ENCODE measurements around the gene RFWD3. TPM values are rescaled to one million over a fixed set of nuclear protein-coding genes. Genes with fewer than 3 reads are reported as not detected.

Gene RFWD3
- total and polyA plus RNA-seq, 2 of the 13 experiments (the other 11 are each of a cell fraction or from before 2014, with no cell fraction given) = 23.4 to 62.6 TPM

GRCh38 chr16:74617206-74617788 is 49.4 kb downstream of the RFWD3 start:
- ChIA-PET CTCF (ENCODE audit: low intra/inter-chr PET ratio, low total read pairs) (no interaction called here), POLR2A (interaction anchor here (3.4 kb wide), 1 partner anchor 10 kb away, joined by 17 read pairs; the partner anchor contains the start of gene GLG1)
- in situ Hi-C loops (cut with HindIII; ENCODE audit: extremely low pct_ligation_motif_present, low pct_unique_long_range_greater_than_20kb) = no loop called here

More at GRCh38 chr16:74617206-74617788, 49.4 kb downstream of the RFWD3 start:
- no peaks in the 10 kb centered on the region for H3K27me3 ChIP-seq (ENCODE audit: control insufficient read depth in 1 of 2, insufficient read depth in 2 of 2, low read length in 2 of 2)
- no peak for DNase-seq (ENCODE audit: low spot score)
- no TSS peak for BruUV-seq (replicated peaks)
- no peaks in the 10 kb centered on the region for H3K9me3 ChIP-seq (ENCODE audit: low read length)
- no peak overlapping the region for H3K9ac ChIP-seq (ENCODE audit: insufficient read depth, low read depth, low read length)
- no peak for FAIRE-seq
- H3K4me1 ChIP-seq (ENCODE audit: insufficient read depth, low read length) = no peaks in the 10 kb centered on the region
- no peaks in the 10 kb centered on the region for H4K20me1 ChIP-seq (ENCODE audit: insufficient read depth, low read length)
- no peak overlapping the region for H3K27ac ChIP-seq (ENCODE audit: extremely low read length, insufficient read depth, low read length)
- ATAC-seq = no peak
- 94% methylated on average over 1 of the region's 1 CpG for WGBS (ENCODE audit: low lambda C conversion rate)
- H3K4me3 ChIP-seq (replicated peaks in 1 of 3; ENCODE audit: insufficient read depth in 1 of 3, low read depth in 2 of 3, low read length in 3 of 3) = no peak overlapping the region
- TF ChIP-seq NFIB (CRISPR knock-in tag; IDR thresholded peaks at IDR 0.05; ENCODE audit: borderline replicate concordance) (no peak), ELF1 (CRISPR knock-in tag; IDR thresholded peaks at IDR 0.05) (no peak), HNF4G (IDR thresholded peaks at IDR 0.05; ENCODE audit: borderline replicate concordance, low read depth, low read length) (no peak), HNF4G (CRISPR knock-in tag; IDR thresholded peaks at IDR 0.05; ENCODE audit: borderline replicate concordance, low read depth) (no peak), KDM3A (CRISPR knock-in tag; IDR thresholded peaks at IDR 0.05; ENCODE audit: low read depth) (no peak), CEBPB (IDR thresholded peaks at IDR 0.05; ENCODE audit: borderline replicate concordance, low read depth, low read length) (no peak), ZNF598 (CRISPR knock-in tag; IDR thresholded peaks at IDR 0.05; ENCODE audit: borderline replicate concordance) (no peak), ZNF275 (CRISPR knock-in tag; IDR thresholded peaks at IDR 0.05; ENCODE audit: borderline replicate concordance) (no peak), ZSCAN22 (CRISPR knock-in tag; IDR thresholded peaks at IDR 0.05) (no peak), TBL1XR1 (IDR thresholded peaks at IDR 0.05; ENCODE audit: borderline replicate concordance, low read length, partially characterized antibody) (no peak), ZBTB46 (CRISPR knock-in tag; IDR thresholded peaks at IDR 0.05; ENCODE audit: borderline replicate concordance) (no peak), GATAD2A (CRISPR knock-in tag; IDR thresholded peaks at IDR 0.05) (no peak), ARID3A (IDR thresholded peaks at IDR 0.05; ENCODE audit: low read depth, low read length) (no peak), EED (CRISPR knock-in tag; IDR thresholded peaks at IDR 0.05) (no peak)
- H3K36me3 ChIP-seq (replicated peaks in 1 of 2; ENCODE audit: control insufficient read depth in 1 of 2, insufficient read depth in 2 of 2, low read length in 2 of 2) = peaks cover 2 to 13% of the 10 kb centered on the region in 2 experiments
- H3K79me2 ChIP-seq (ENCODE audit: insufficient read depth, low read length) = no peaks in the 10 kb centered on the region
- no peak overlapping the region for H3K4me2 ChIP-seq (ENCODE audit: low read depth, low read length)
- H2AFZ ChIP-seq (ENCODE audit: low read length) = no peak overlapping the region
- intact Hi-C loops (cut with micrococcal nuclease; ENCODE audit: unreplicated experiment) = no loop called here

All from HepG2 (cell line).